Measurements from ENCODE around the gene TSC22D2. TPM values are rescaled to one million over a fixed set of nuclear protein-coding genes. Genes with fewer than 3 reads are reported as not detected.

TSC22D2 gene
- total RNA-seq, 1 experiment from 2014 or later: 43.1 TPM

DNA sequence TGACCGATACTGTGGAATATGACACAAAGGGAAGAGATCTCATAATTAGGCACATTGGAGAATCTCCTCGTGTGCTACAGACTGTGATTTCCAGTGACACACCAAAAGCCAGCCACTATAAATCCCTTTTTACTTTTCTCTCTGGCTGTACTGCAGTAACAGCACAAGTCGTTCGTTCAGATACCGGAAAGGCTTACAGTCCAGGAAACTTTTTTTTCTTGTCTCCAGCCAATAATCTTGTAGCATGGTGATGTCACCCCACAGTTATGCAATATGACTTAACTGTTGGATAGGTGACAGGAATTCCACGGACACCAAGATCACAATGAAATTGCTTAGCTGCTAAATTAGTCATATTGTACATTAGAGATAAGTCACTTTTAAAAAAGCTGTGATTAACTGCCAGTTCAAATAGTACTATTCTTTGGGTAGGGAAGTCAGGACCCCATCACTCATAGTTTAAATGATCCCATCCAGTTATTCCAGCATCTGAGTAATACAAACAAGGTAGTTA, 36.3 kb upstream of the TSC22D2 start:
- H3K36me3 ChIP-seq (ENCODE audit: control insufficient read depth, insufficient read depth, low read length): no peaks in the 10 kb centered on the region
- in situ Hi-C loops (cut with HindIII; ENCODE audit: low pct_unique_long_range_greater_than_20kb, low sequenced_read_pairs): no loop called here
- H3K27me3 ChIP-seq (ENCODE audit: control insufficient read depth, insufficient read depth, low read length): no peaks in the 10 kb centered on the region
- no TSS peak for BruUV-seq (replicated peaks)
- CTCF ChIA-PET: interaction anchor here (0.6 to 1.1 kb wide), 3 partner anchors 26 to 124 kb away, joined by 3 to 4 read pairs (median 3); no protein-coding TSS in a partner anchor
- DNase-seq (ENCODE audit: low read depth, low spot score) (peak; percentile 100), ATAC-seq (peak; percentile 81)
- peak overlapping the region; percentile 39 to 62 for H3K4me3 ChIP-seq (ENCODE audit: low read depth in 2 of 2, low read length in 2 of 2)
- TF ChIP-seq SIN3A (IDR thresholded peaks at IDR 0.05; ENCODE audit: borderline replicate concordance, insufficient read depth, low read depth, low read length) (0 out of 2 replicates have a peak, but pooled peaks have one; percentile 69), POLR2AphosphoS5 (IDR thresholded peaks at IDR 0.05; ENCODE audit: low read depth, low read length) (peak; percentile 90), TCF7L2 (IDR thresholded peaks at IDR 0.05; ENCODE audit: low read depth, low read length) (peak; percentile 78; the same call in 1 of the 2 replicates)
- TF ChIP-seq, protein P1, sequence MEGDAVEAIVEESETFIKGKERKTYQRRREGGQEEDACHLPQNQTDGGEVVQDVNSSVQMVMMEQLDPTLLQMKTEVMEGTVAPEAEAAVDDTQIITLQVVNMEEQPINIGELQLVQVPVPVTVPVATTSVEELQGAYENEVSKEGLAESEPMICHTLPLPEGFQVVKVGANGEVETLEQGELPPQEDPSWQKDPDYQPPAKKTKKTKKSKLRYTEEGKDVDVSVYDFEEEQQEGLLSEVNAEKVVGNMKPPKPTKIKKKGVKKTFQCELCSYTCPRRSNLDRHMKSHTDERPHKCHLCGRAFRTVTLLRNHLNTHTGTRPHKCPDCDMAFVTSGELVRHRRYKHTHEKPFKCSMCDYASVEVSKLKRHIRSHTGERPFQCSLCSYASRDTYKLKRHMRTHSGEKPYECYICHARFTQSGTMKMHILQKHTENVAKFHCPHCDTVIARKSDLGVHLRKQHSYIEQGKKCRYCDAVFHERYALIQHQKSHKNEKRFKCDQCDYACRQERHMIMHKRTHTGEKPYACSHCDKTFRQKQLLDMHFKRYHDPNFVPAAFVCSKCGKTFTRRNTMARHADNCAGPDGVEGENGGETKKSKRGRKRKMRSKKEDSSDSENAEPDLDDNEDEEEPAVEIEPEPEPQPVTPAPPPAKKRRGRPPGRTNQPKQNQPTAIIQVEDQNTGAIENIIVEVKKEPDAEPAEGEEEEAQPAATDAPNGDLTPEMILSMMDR (IDR thresholded peaks at IDR 0.05): no peak
- TF ChIP-seq, protein P2, sequence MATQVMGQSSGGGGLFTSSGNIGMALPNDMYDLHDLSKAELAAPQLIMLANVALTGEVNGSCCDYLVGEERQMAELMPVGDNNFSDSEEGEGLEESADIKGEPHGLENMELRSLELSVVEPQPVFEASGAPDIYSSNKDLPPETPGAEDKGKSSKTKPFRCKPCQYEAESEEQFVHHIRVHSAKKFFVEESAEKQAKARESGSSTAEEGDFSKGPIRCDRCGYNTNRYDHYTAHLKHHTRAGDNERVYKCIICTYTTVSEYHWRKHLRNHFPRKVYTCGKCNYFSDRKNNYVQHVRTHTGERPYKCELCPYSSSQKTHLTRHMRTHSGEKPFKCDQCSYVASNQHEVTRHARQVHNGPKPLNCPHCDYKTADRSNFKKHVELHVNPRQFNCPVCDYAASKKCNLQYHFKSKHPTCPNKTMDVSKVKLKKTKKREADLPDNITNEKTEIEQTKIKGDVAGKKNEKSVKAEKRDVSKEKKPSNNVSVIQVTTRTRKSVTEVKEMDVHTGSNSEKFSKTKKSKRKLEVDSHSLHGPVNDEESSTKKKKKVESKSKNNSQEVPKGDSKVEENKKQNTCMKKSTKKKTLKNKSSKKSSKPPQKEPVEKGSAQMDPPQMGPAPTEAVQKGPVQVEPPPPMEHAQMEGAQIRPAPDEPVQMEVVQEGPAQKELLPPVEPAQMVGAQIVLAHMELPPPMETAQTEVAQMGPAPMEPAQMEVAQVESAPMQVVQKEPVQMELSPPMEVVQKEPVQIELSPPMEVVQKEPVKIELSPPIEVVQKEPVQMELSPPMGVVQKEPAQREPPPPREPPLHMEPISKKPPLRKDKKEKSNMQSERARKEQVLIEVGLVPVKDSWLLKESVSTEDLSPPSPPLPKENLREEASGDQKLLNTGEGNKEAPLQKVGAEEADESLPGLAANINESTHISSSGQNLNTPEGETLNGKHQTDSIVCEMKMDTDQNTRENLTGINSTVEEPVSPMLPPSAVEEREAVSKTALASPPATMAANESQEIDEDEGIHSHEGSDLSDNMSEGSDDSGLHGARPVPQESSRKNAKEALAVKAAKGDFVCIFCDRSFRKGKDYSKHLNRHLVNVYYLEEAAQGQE (IDR thresholded peaks at IDR 0.05; ENCODE audit: insufficient read depth in 1 of 2, low read depth in 2 of 2, low read length in 1 of 2): peak in 1 of 2 experiments; percentile 35; a peak in 1 of 4 replicates
- peaks cover 66% of the 10 kb centered on the region for H3K4me1 ChIP-seq (ENCODE audit: control insufficient read depth, insufficient read depth, low read length)
- POLR2A ChIA-PET: interaction anchor here (0.5 to 1.7 kb wide), 2 partner anchors 35 to 36 kb away, joined by 3 to 4 read pairs; partner anchors contain the start of gene TSC22D2
- no peaks in the 10 kb centered on the region for H3K9me3 ChIP-seq (ENCODE audit: control insufficient read depth, insufficient read depth, low read depth, low read length)
- intact Hi-C loops (cut with micrococcal nuclease; ENCODE audit: unreplicated experiment): loop anchor here (2.0 kb wide), 1 partner anchor 43 kb away; no protein-coding TSS in a partner anchor
- peak overlapping the region; percentile 100 for H3K27ac ChIP-seq (ENCODE audit: low read length)

DNA sequence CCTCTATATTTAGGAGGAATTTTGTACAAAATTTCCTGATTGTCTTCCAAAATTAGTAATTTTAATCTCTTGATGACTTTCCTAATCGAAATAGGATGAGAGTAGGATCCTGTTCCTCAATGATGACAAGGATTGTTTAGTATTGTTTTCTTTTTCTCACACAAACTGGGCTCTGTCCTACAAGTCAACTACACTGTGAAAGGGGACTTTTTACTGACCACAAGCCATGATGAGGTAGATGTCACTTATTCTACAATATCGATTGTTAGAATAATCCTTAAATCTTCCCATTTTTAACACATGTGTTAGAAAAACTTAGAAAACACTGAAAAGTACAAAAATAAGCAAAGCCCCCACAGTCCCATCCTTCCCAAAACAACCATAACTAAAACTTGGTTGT, 35.8 kb upstream of the TSC22D2 start:
- DNase-seq (ENCODE audit: low read depth, low spot score) (no peak), ATAC-seq (peak; percentile 38; the same call in 1 of the 2 replicates)
- Histone ChIP-seq H3K9me3 (ENCODE audit: control insufficient read depth, insufficient read depth, low read depth, low read length) (no peaks in the 10 kb centered on the region), H3K27ac (ENCODE audit: low read length) (peak overlapping the region; percentile 100), H3K27me3 (ENCODE audit: control insufficient read depth, insufficient read depth, low read length) (no peaks in the 10 kb centered on the region), H3K4me3 (ENCODE audit: low read depth in 2 of 2, low read length in 2 of 2) (peak overlapping the region; percentile 39 to 62; a peak in 3 of 4 replicates), H3K4me1 (ENCODE audit: control insufficient read depth, insufficient read depth, low read length) (peaks cover 67% of the 10 kb centered on the region), H3K36me3 (ENCODE audit: control insufficient read depth, insufficient read depth, low read length) (no peaks in the 10 kb centered on the region)
- POLR2A ChIA-PET: interaction anchor here (0.5 to 1.7 kb wide), 2 partner anchors 35 to 36 kb away, joined by 3 to 4 read pairs; partner anchors contain the start of gene TSC22D2
- intact Hi-C loops (cut with micrococcal nuclease; ENCODE audit: unreplicated experiment) (loop anchor here (2.0 kb wide), 1 partner anchor 42 kb away; no protein-coding TSS in a partner anchor), in situ Hi-C loops (cut with HindIII; ENCODE audit: low pct_unique_long_range_greater_than_20kb, low sequenced_read_pairs) (no loop called here)
- TF ChIP-seq TCF7L2 (IDR thresholded peaks at IDR 0.05; ENCODE audit: low read depth, low read length) (no peak), POLR2AphosphoS5 (IDR thresholded peaks at IDR 0.05; ENCODE audit: low read depth, low read length) (no peak), SIN3A (IDR thresholded peaks at IDR 0.05; ENCODE audit: borderline replicate concordance, insufficient read depth, low read depth, low read length) (no peak)
- TF ChIP-seq, protein P2 (IDR thresholded peaks at IDR 0.05; ENCODE audit: insufficient read depth in 1 of 2, low read depth in 2 of 2, low read length in 1 of 2): no peak
- TF ChIP-seq, protein P1 (IDR thresholded peaks at IDR 0.05): no peak
- no TSS peak for BruUV-seq (replicated peaks)
- CTCF ChIA-PET: interaction anchor here (0.9 to 1.1 kb wide), 2 partner anchors 27 to 124 kb away, joined by 3 to 4 read pairs; no protein-coding TSS in a partner anchor
